Mesothelial cell of epicardium (in vitro differentiated cells): ENCODE measurements around the gene SPINK5. TPM values are rescaled to one million over a fixed set of nuclear protein-coding genes. Genes with fewer than 3 reads are reported as not detected.
"Not testable (repeated sequence)": the region's sequence is repeated elsewhere in the genome, so short reads cannot be mapped to it uniquely, and the experiment has no call there.

ENCODE experiments used
- DNase-seq, 2 experiments: peaks; one replicate each; pipeline ENCODE4 v3.0.0; 2021; ENCODE audit warnings: low spot score in 2 of 2; ENCODE audit not compliant: unreplicated experiment in 2 of 2
- H3K27ac Mint-ChIP-seq: 2 replicates; pipeline ENCODE4 v1.8.0; 2021; ENCODE audit warnings: mixed read lengths
- H3K27me3 Mint-ChIP-seq: 2 replicates; pipeline ENCODE4 v1.8.0; 2021; ENCODE audit warnings: low read depth, mixed read lengths
- H3K36me3 Mint-ChIP-seq: 2 replicates; pipeline ENCODE4 v1.8.0; 2021; ENCODE audit warnings: mixed read lengths
- H3K4me1 Mint-ChIP-seq: 2 replicates; pipeline ENCODE4 v1.8.0; 2021; ENCODE audit warnings: mixed read lengths
- H3K4me3 Mint-ChIP-seq: 2 replicates; pipeline ENCODE4 v1.8.0; 2021; ENCODE audit warnings: mild to moderate bottlenecking, moderate library complexity, mixed read lengths
- H3K9me3 Mint-ChIP-seq: 2 replicates; pipeline ENCODE4 v1.8.0; 2021; ENCODE audit warnings: mixed read lengths
- CTCF ChIP-seq: fragments of 200-600 bp; sonication (generic); IDR thresholded peaks from one replicate; pipeline ENCODE4 v1.5.0; 2021; ENCODE audit warnings: antibody characterized with exemption; ENCODE audit not compliant: unreplicated experiment
- total RNA-seq: library from RNA; stranded (reverse); gene quantifications from 3 replicates; pipeline ENCODE4 v1.2.1, GENCODE V29; 2021

Gene SPINK5
- total RNA-seq, 1 donor from 2014 or later: 20.8 TPM

- no peak for TF ChIP-seq CTCF
- Mint-ChIP-seq H3K27ac (no peak overlapping the region), H3K4me1 (no peaks in the 10 kb centered on the region), H3K4me3 (no peak overlapping the region), H3K36me3 (peaks cover 11% of the 10 kb centered on the region), H3K27me3 (no peaks in the 10 kb centered on the region), H3K9me3 (peaks cover 11% of the 10 kb centered on the region)
- DNase-seq: no peak
These were observed 30.6 kb upstream of the SPINK5 start for GRCh38 chr5:148033134-148033533.

- Mint-ChIP-seq H3K9me3 (no peaks in the 10 kb centered on the region), H3K27me3 (no peaks in the 10 kb centered on the region), H3K4me1 (no peaks in the 10 kb centered on the region), H3K4me3 (no peak overlapping the region), H3K27ac (no peak overlapping the region), H3K36me3 (no peaks in the 10 kb centered on the region)
- no peak for DNase-seq
- TF ChIP-seq CTCF: no peak
These were observed 28.1 kb upstream of the SPINK5 start for GRCh38 chr5:148035676-148036075.

GRCh38 chr5:148042881-148043280 lies 20.9 kb upstream of the SPINK5 start:
- Mint-ChIP-seq H3K4me1 (no peaks in the 10 kb centered on the region), H3K27ac (no peak overlapping the region), H3K36me3 (peaks cover 24% of the 10 kb centered on the region), H3K9me3 (peaks cover 11% of the 10 kb centered on the region), H3K27me3 (no peaks in the 10 kb centered on the region), H3K4me3 (no peak overlapping the region)
- no peak for DNase-seq
- no peak for TF ChIP-seq CTCF

GRCh38 chr5:148043705-148044104 lies 20.1 kb upstream of the SPINK5 start:
- TF ChIP-seq CTCF: no peak
- no peak overlapping the region for H3K27ac Mint-ChIP-seq
- H3K9me3 Mint-ChIP-seq: peaks cover 14% of the 10 kb centered on the region
- H3K4me3 Mint-ChIP-seq: no peak overlapping the region
- peaks cover 27% of the 10 kb centered on the region for H3K36me3 Mint-ChIP-seq
- no peaks in the 10 kb centered on the region for H3K4me1 Mint-ChIP-seq
- H3K27me3 Mint-ChIP-seq: no peaks in the 10 kb centered on the region
- DNase-seq: no peak

DNA sequence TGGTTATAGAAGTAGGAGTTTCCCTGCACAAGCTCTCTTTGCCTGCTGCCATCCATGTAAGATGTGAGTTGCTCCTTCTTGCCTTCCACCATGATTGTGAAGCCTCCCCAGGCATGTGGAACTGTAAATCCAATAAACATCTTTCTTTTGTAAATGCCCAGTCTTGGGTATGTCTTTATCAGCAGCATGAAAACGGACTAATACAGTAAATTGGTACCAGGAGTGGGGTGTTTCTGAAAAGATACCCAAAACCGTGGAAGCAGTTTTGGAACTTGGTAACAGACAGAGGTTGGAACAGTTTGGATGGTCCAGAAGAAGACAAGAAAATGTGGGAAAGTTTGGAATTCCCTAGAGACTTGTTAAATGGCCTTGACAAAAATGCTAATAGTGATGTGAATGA lies 8.6 kb upstream of the SPINK5 start:
- H3K4me1 Mint-ChIP-seq, DNase-seq, H3K27ac Mint-ChIP-seq, H3K27me3 Mint-ChIP-seq, H3K4me3 Mint-ChIP-seq: not testable (repeated sequence)
- H3K36me3 Mint-ChIP-seq: peaks cover 59% of the 10 kb centered on the region
- peaks cover 50% of the 10 kb centered on the region for H3K9me3 Mint-ChIP-seq

DNA sequence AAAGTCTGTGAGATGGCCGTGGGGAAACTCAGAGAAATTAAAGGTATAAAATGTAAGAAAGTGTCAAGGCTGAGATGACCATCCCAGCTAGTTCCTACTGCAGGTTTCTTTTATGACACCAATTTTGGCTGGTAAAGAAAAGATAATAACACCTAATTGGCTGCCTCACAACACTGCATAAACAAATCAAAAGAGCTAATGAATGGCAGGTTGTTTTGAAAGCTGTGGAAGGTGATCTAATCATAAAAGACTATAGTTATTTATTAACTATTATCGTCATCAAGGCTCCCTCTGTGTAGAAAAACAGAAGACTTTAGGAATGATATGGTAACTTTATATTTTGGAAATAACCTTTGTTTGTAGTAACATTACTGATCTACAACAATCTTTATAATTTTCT lies 3.5 kb upstream of the SPINK5 start:
- DNase-seq: no peak
- no peak for TF ChIP-seq CTCF
- peaks cover 20% of the 10 kb centered on the region for H3K9me3 Mint-ChIP-seq
- no peak overlapping the region for H3K27ac Mint-ChIP-seq
- H3K36me3 Mint-ChIP-seq: peaks cover 29% of the 10 kb centered on the region
- H3K4me1 Mint-ChIP-seq: peaks cover 2% of the 10 kb centered on the region
- no peak overlapping the region for H3K4me3 Mint-ChIP-seq
- peaks cover 2% of the 10 kb centered on the region for H3K27me3 Mint-ChIP-seq
